Loucy (cell line): ENCODE measurements around the gene SLC4A1.
"Not testable (repeated sequence)": the region's sequence is repeated elsewhere in the genome, so short reads cannot be mapped to it uniquely, and the experiment has no call there.

Experiments used
- H2AFZ ChIP-seq: fragments of 200-600 bp; sonication (generic); 2 replicates; pipeline ENCODE4 v1.6.0; 2016; ENCODE audit warnings: antibody characterized with exemption, mild to moderate bottlenecking, low read length, moderate library complexity
- H3F3A ChIP-seq: fragments of 200-600 bp; 2 replicates; pipeline ENCODE4 v1.6.0; 2016; ENCODE audit warnings: antibody characterized with exemption, low read depth, mild to moderate bottlenecking
- H3K27me3 ChIP-seq: fragments of 200-600 bp; sonication (generic); 2 replicates; pipeline ENCODE4 v1.6.1; 2014; ENCODE audit warnings: low read length, mild to moderate bottlenecking; ENCODE audit not compliant: insufficient read depth, poor library complexity, severe bottlenecking
- H3K36me3 ChIP-seq: fragments of 200-600 bp; sonication (generic); 2 replicates; pipeline ENCODE4 v1.6.1; 2016; ENCODE audit warnings: low read length; ENCODE audit not compliant: insufficient read depth
- H3K4me1 ChIP-seq: fragments of 200-600 bp; sonication (generic); 2 replicates; pipeline ENCODE4 v1.5.1; 2014; ENCODE audit warnings: low read length, mild to moderate bottlenecking; ENCODE audit not compliant: insufficient read depth, poor library complexity, severe bottlenecking
- H3K4me2 ChIP-seq: fragments of 200-600 bp; sonication (generic); 2 replicates; pipeline ENCODE4 v1.6.0; 2014; ENCODE audit warnings: antibody characterized with exemption, low read length, low read depth, mild to moderate bottlenecking; ENCODE audit not compliant: poor library complexity, severe bottlenecking
- H3K4me3 ChIP-seq: fragments of 200-600 bp; sonication (generic); 2 replicates; pipeline ENCODE4 v1.5.1; 2014; ENCODE audit warnings: low read length, mild to moderate bottlenecking, mixed read lengths; ENCODE audit not compliant: poor library complexity, severe bottlenecking
- H3K79me2 ChIP-seq: fragments of 200-600 bp; sonication (generic); 2 replicates; pipeline ENCODE4 v1.6.1; 2014; ENCODE audit warnings: low read length; ENCODE audit not compliant: insufficient read depth
- H3K9ac ChIP-seq: fragments of 200-600 bp; sonication (generic); 2 replicates; pipeline ENCODE4 v1.6.0; 2014; ENCODE audit warnings: mild to moderate bottlenecking, low read depth, low read length, moderate library complexity; ENCODE audit not compliant: poor library complexity, severe bottlenecking
- H3K9me2 ChIP-seq: fragments of 200-600 bp; sonication (generic); replicated peaks from 2 replicates; pipeline ENCODE4 v1.6.1; 2016; ENCODE audit warnings: low read depth, low read length, mixed read lengths
- H3K9me3 ChIP-seq: fragments of 200-600 bp; sonication (generic); 2 replicates; pipeline ENCODE4 v1.6.1; 2014; ENCODE audit warnings: mild to moderate bottlenecking, antibody characterized with exemption, low read length, low read depth; ENCODE audit not compliant: insufficient read depth
- H4K20me1 ChIP-seq: fragments of 200-600 bp; sonication (generic); 2 replicates; pipeline ENCODE4 v1.6.0; 2014; ENCODE audit warnings: antibody characterized with exemption, low read length, mild to moderate bottlenecking; ENCODE audit not compliant: insufficient read depth, poor library complexity, severe bottlenecking
- CTCF ChIP-seq: fragments of 200-600 bp; sonication (generic); conservative IDR thresholded peaks from 2 replicates; pipeline ENCODE4 v1.5.1; 2014; ENCODE audit warnings: mild to moderate bottlenecking, antibody characterized with exemption, low read length
- EZH2phosphoT487 ChIP-seq: fragments of 200-600 bp; IDR thresholded peaks from 2 replicates; pipeline ENCODE4 v1.6.1; 2018; ENCODE audit warnings: antibody characterized with exemption, mild to moderate bottlenecking, moderate library complexity, borderline replicate concordance

The SLC4A1 gene

GRCh38 chr17:44241106-44241624 lies 26.8 kb downstream of the SLC4A1 start:
- H3K36me3 ChIP-seq: no peaks in the 10 kb centered on the region
- peak overlapping the region; percentile 42; the same call in 1 of the 2 replicates for H2AFZ ChIP-seq
- no peaks in the 10 kb centered on the region for H3K9me2 ChIP-seq
- H3K4me2 ChIP-seq: no peak overlapping the region
- H3K4me1 ChIP-seq: peaks cover 8% of the 10 kb centered on the region
- H3F3A ChIP-seq: no peaks in the 10 kb centered on the region
- H3K9me3 ChIP-seq: no peaks in the 10 kb centered on the region
- no peaks in the 10 kb centered on the region for H3K27me3 ChIP-seq
- H3K9ac ChIP-seq: no peak overlapping the region
- H3K4me3 ChIP-seq: no peak overlapping the region
- H3K79me2 ChIP-seq: no peaks in the 10 kb centered on the region
- TF ChIP-seq EZH2phosphoT487 (no peak), CTCF (no peak)
- no peaks in the 10 kb centered on the region for H4K20me1 ChIP-seq

- not testable (repeated sequence) for H4K20me1 ChIP-seq, H3K4me2 ChIP-seq, H3F3A ChIP-seq, H3K4me1 ChIP-seq, H3K9ac ChIP-seq, H3K9me2 ChIP-seq, H3K79me2 ChIP-seq, H3K36me3 ChIP-seq, H3K9me3 ChIP-seq, H3K4me3 ChIP-seq, H3K27me3 ChIP-seq, H2AFZ ChIP-seq
Observed at GRCh38 chr17:44237886-44238285, 30.0 kb downstream of the SLC4A1 start.

GRCh38 chr17:44236444-44236991 lies 31.4 kb downstream of the SLC4A1 start:
- no peaks in the 10 kb centered on the region for H3K36me3 ChIP-seq
- no peaks in the 10 kb centered on the region for H3K9me3 ChIP-seq
- no peaks in the 10 kb centered on the region for H4K20me1 ChIP-seq
- H3K4me2 ChIP-seq: no peak overlapping the region
- H3K4me3 ChIP-seq: no peak overlapping the region
- H3K9ac ChIP-seq: no peak overlapping the region
- no peaks in the 10 kb centered on the region for H3K4me1 ChIP-seq
- H3F3A ChIP-seq: no peaks in the 10 kb centered on the region
- TF ChIP-seq CTCF (no peak), EZH2phosphoT487 (no peak)
- H3K27me3 ChIP-seq: no peaks in the 10 kb centered on the region
- H3K79me2 ChIP-seq: no peaks in the 10 kb centered on the region
- H2AFZ ChIP-seq: no peak overlapping the region
- no peaks in the 10 kb centered on the region for H3K9me2 ChIP-seq

GRCh38 chr17:44235583-44235936 lies 32.4 kb downstream of the SLC4A1 start:
- Histone ChIP-seq H3K27me3 (no peaks in the 10 kb centered on the region), H3K4me1 (no peaks in the 10 kb centered on the region), H3K4me2 (no peak overlapping the region), H3K9me3 (no peaks in the 10 kb centered on the region), H3K4me3 (no peak overlapping the region), H3K36me3 (no peaks in the 10 kb centered on the region), H3F3A (no peaks in the 10 kb centered on the region), H4K20me1 (no peaks in the 10 kb centered on the region), H2AFZ (no peak overlapping the region), H3K79me2 (no peaks in the 10 kb centered on the region), H3K9ac (no peak overlapping the region), H3K9me2 (no peaks in the 10 kb centered on the region)
- TF ChIP-seq EZH2phosphoT487: no peak
- TF ChIP-seq CTCF: no peak
